Duodenal mucosa (tissue), 2 donors: ENCODE results near the gene CLDN9.

Experiments
- H3K27ac ChIP-seq: one replicate; pipeline ENCODE4 v1.7.0; 2013; ENCODE audit warnings: low read depth, low read length
- H3K27me3 ChIP-seq, 2 donors: one replicate each; pipeline ENCODE4 v1.7.0; 2013; ENCODE audit warnings: low read length in 2 of 2, control low read depth in 1 of 2; ENCODE audit not compliant: insufficient read depth in 2 of 2, control insufficient read depth in 1 of 2
- H3K36me3 ChIP-seq, 2 donors: one replicate each; pipeline ENCODE4 v1.7.0; 2013; ENCODE audit warnings: low read length in 2 of 2, control low read depth in 1 of 2; ENCODE audit not compliant: insufficient read depth in 2 of 2, control insufficient read depth in 1 of 2
- H3K4me1 ChIP-seq, 2 donors: one replicate each; pipeline ENCODE4 v1.7.0; 2013; ENCODE audit warnings: low read length in 2 of 2, control low read depth in 1 of 2; ENCODE audit not compliant: insufficient read depth in 2 of 2, control insufficient read depth in 1 of 2
- H3K4me3 ChIP-seq, 2 donors: one replicate each; pipeline ENCODE4 v1.7.0; 2013; ENCODE audit warnings: low read length in 2 of 2, low read depth in 1 of 2
- H3K9ac ChIP-seq, 2 donors: one replicate each; pipeline ENCODE4 v1.7.0; 2013; ENCODE audit warnings: low read length in 2 of 2, low read depth in 1 of 2
- H3K9me3 ChIP-seq, 2 donors: one replicate each; pipeline ENCODE4 v1.7.0; 2013; ENCODE audit warnings: low read length in 2 of 2, control low read depth in 1 of 2; ENCODE audit not compliant: control insufficient read depth in 1 of 2

Gene CLDN9

GRCh38 chr16:3017794-3018506, 5.2 kb downstream of the CLDN9 start, which contains the start of gene CLDN6:
Gene CLDN6 (minus strand): TSS chr16:3018183. CDS start chr16:3016021, 2,162 bp downstream.
- Histone ChIP-seq H3K4me3 (no peak within 1 kb of the TSS), H3K9ac (no peak within 1 kb of the TSS), H3K36me3 (no peaks in the 10 kb centered on the region), H3K9me3 (no peaks in the 10 kb centered on the region), H3K4me1 (peaks cover 20 to 34% of the 10 kb centered on the region in 2 donors), H3K27ac (no peak within 1 kb of the TSS), H3K27me3 (peaks cover 0 to 3% of the 10 kb centered on the region in 2 donors)

GRCh38 chr16:3019594-3020246, 7.0 kb downstream of the CLDN9 start:
- H3K9ac ChIP-seq, result peak overlapping the region in 1 of 2 donors; percentile 43
- peak overlapping the region; percentile 77 to 91 for H3K4me3 ChIP-seq
- H3K4me1 ChIP-seq, result peaks cover 27 to 33% of the 10 kb centered on the region in 2 donors
- no peaks in the 10 kb centered on the region for H3K9me3 ChIP-seq
- no peaks in the 10 kb centered on the region for H3K27me3 ChIP-seq
- no peaks in the 10 kb centered on the region for H3K36me3 ChIP-seq
- H3K27ac ChIP-seq, result no peak overlapping the region

- H3K36me3 ChIP-seq, result no peaks in the 10 kb centered on the region
These were observed 7.5 kb downstream of the CLDN9 start, which contains the start of gene TNFRSF12A for GRCh38 chr16:3020247-3020603. Gene TNFRSF12A (plus strand): TSS chr16:3020368. CDS start chr16:3020398, 30 bp downstream.

GRCh38 chr16:3020604-3021448, 8.1 kb downstream of the CLDN9 start:
- Histone ChIP-seq H3K4me1 (peaks cover 27 to 33% of the 10 kb centered on the region in 2 donors), H3K27me3 (no peaks in the 10 kb centered on the region)

More at GRCh38 chr16:3020247-3020603, 7.5 kb downstream of the CLDN9 start, which contains the start of gene TNFRSF12A:
- H3K27me3 ChIP-seq, result no peaks in the 10 kb centered on the region
- H3K4me1 ChIP-seq, result peaks cover 27 to 33% of the 10 kb centered on the region in 2 donors
- H3K9ac ChIP-seq, result peak within 1 kb of the TSS; percentile 89 to 96
- no peaks in the 10 kb centered on the region for H3K9me3 ChIP-seq
- peak within 1 kb of the TSS; percentile 80 to 91 for H3K4me3 ChIP-seq
- H3K27ac ChIP-seq, result peak within 1 kb of the TSS; percentile 95

GRCh38 chr16:3021449-3022207, 8.9 kb downstream of the CLDN9 start:
- H3K4me1 ChIP-seq, result peaks cover 27 to 33% of the 10 kb centered on the region in 2 donors
- H3K36me3 ChIP-seq, result peaks cover 5 to 12% of the 10 kb centered on the region in 2 donors
- no peaks in the 10 kb centered on the region for H3K9me3 ChIP-seq
- H3K27ac ChIP-seq, result peak overlapping the region; percentile 95
- H3K4me3 ChIP-seq, result peak overlapping the region; percentile 80 to 91
- H3K9ac ChIP-seq, result peak overlapping the region; percentile 63 to 96
- no peaks in the 10 kb centered on the region for H3K27me3 ChIP-seq

More at GRCh38 chr16:3020604-3021448, 8.1 kb downstream of the CLDN9 start:
- H3K9ac ChIP-seq, result peak overlapping the region; percentile 89 to 96
- peaks cover 0 to 4% of the 10 kb centered on the region in 2 donors for H3K36me3 ChIP-seq
- H3K4me3 ChIP-seq, result peak overlapping the region; percentile 80 to 91
- H3K27ac ChIP-seq, result peak overlapping the region; percentile 95
- no peaks in the 10 kb centered on the region for H3K9me3 ChIP-seq

- Histone ChIP-seq H3K36me3 (peaks cover 11 to 18% of the 10 kb centered on the region in 2 donors), H3K9ac (peak overlapping the region; percentile 63 to 96), H3K4me3 (peak overlapping the region; percentile 80 to 91), H3K27me3 (no peaks in the 10 kb centered on the region), H3K4me1 (peaks cover 27 to 33% of the 10 kb centered on the region in 2 donors), H3K27ac (peak overlapping the region; percentile 95), H3K9me3 (no peaks in the 10 kb centered on the region)
These were observed 9.5 kb downstream of the CLDN9 start for GRCh38 chr16:3022208-3022683.

GRCh38 chr16:3022684-3023414, 10.1 kb downstream of the CLDN9 start:
- Histone ChIP-seq H3K27me3 (no peaks in the 10 kb centered on the region), H3K4me3 (peak overlapping the region; percentile 73 to 80), H3K9ac (peak overlapping the region; percentile 76 to 80), H3K4me1 (peaks cover 30 to 36% of the 10 kb centered on the region in 2 donors), H3K9me3 (no peaks in the 10 kb centered on the region), H3K36me3 (peaks cover 13 to 20% of the 10 kb centered on the region in 2 donors), H3K27ac (peak overlapping the region; percentile 95)

- Histone ChIP-seq H3K4me1 (peaks cover 29 to 37% of the 10 kb centered on the region in 2 donors), H3K4me3 (peak overlapping the region; percentile 73 to 80), H3K36me3 (peaks cover 13 to 20% of the 10 kb centered on the region in 2 donors), H3K27me3 (no peaks in the 10 kb centered on the region), H3K9ac (peak overlapping the region; percentile 76 to 80), H3K27ac (peak overlapping the region; percentile 95), H3K9me3 (no peaks in the 10 kb centered on the region)
These were observed 10.6 kb downstream of the CLDN9 start for GRCh38 chr16:3023415-3023668.
